Measurements from ENCODE around the gene FAM168A.
A peak's percentile ranks its signal among the peaks of the same experiment; 100 is the strongest.

DNA sequence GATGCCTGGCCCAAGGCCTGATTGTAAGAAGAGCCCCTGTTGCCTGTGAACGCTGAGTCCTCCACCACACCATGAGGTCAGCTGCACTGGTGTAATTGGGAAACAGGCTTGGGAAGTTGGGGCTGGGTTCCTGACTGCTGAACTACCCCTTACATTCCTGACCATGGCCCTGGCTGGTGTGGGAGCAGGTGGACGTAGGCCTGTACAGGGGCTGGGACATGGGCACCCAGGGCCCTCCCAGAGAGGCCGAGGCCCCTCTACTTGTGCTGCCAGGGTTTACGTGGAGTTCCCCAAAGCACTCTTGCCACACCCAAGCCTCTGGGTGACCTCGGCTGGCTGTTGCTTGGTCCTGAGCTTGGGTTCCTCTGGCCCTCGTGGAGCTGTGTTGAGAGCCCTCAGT is 216.3 kb downstream of the FAM168A start:
- no peak for TF ChIP-seq POLR2A (IDR thresholded peaks at IDR 0.05)
- TF ChIP-seq, protein P1, sequence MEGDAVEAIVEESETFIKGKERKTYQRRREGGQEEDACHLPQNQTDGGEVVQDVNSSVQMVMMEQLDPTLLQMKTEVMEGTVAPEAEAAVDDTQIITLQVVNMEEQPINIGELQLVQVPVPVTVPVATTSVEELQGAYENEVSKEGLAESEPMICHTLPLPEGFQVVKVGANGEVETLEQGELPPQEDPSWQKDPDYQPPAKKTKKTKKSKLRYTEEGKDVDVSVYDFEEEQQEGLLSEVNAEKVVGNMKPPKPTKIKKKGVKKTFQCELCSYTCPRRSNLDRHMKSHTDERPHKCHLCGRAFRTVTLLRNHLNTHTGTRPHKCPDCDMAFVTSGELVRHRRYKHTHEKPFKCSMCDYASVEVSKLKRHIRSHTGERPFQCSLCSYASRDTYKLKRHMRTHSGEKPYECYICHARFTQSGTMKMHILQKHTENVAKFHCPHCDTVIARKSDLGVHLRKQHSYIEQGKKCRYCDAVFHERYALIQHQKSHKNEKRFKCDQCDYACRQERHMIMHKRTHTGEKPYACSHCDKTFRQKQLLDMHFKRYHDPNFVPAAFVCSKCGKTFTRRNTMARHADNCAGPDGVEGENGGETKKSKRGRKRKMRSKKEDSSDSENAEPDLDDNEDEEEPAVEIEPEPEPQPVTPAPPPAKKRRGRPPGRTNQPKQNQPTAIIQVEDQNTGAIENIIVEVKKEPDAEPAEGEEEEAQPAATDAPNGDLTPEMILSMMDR (IDR thresholded peaks at IDR 0.05 in 8 of 11, conservative IDR thresholded peaks at IDR 0.05 in 3 of 11): no peak
- TF ChIP-seq POLR2AphosphoS5 (IDR thresholded peaks at IDR 0.05): peak; percentile 18 to 59 (median 33)

All from spleen (tissue), 7 donors.